ENCODE measurements around the gene NTPCR.

DNA sequence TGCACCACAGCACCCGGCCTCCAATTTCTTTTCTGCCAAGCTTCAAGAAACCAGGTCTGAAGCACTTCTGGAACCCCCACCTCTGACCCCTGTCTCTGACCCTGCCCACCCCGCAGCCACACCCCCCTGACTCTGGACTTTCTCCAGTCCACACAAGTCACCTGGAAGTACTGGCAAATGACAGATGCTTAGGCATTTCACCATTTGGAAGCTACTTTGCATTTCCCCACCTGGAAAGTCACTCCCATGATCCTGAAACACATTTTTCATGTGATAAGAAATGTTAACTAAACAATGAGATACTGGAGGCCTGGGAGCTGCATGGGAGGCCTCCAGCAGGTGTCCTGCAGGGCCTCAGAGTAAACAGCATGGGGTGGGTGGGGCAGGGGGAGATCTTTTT, 45.7 kb downstream of the NTPCR start:
- TF ChIP-seq, protein P1, sequence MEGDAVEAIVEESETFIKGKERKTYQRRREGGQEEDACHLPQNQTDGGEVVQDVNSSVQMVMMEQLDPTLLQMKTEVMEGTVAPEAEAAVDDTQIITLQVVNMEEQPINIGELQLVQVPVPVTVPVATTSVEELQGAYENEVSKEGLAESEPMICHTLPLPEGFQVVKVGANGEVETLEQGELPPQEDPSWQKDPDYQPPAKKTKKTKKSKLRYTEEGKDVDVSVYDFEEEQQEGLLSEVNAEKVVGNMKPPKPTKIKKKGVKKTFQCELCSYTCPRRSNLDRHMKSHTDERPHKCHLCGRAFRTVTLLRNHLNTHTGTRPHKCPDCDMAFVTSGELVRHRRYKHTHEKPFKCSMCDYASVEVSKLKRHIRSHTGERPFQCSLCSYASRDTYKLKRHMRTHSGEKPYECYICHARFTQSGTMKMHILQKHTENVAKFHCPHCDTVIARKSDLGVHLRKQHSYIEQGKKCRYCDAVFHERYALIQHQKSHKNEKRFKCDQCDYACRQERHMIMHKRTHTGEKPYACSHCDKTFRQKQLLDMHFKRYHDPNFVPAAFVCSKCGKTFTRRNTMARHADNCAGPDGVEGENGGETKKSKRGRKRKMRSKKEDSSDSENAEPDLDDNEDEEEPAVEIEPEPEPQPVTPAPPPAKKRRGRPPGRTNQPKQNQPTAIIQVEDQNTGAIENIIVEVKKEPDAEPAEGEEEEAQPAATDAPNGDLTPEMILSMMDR (IDR thresholded peaks at IDR 0.05), result no peak
- TF ChIP-seq POLR2A (IDR thresholded peaks at IDR 0.05), result no peak
